Left cardiac atrium (tissue), 4 donors: ENCODE results near the gene KRT78. TPM values are rescaled to one million over a fixed set of nuclear protein-coding genes. Genes with fewer than 3 reads are reported as not detected.
A peak's percentile ranks its signal among the peaks of the same experiment; 100 is the strongest.

ENCODE experiments used
- ATAC-seq, 2 donors: fragments of 200-7000 bp; cut with Tn5 transposase; one replicate each; pipeline ENCODE4 v1.9.1; 2020; ENCODE audit warnings: mild to moderate bottlenecking in 2 of 2, moderate library complexity in 2 of 2
- DNase-seq: peaks from one replicate; pipeline ENCODE4 v3.0.0-alpha.2; 2020
- intact Hi-C, 2 donors: fragments of 100-400 bp; cut with DNase I; formaldehyde crosslinking; loops; one replicate each; pipeline versions ENCODE4 v1.14.1 to v1.15.1; 2022 to 2023
- total RNA-seq, 2 donors: library from RNA; stranded (reverse); fragmentation: NEBNext Ultra II Directional; extraction: Animal tissue kit (Norgen Biotek cat#: 25700); gene quantifications; one replicate each; pipeline ENCODE4 v1.2.1, GENCODE V29; 2021
- donor health status: DM: no; HTN: yes; CAD: no.
- donor health status: DM: no; HTN: yes; CAD: no; lungs with severe emphysema.
- donor health status: DM: yes; HTN: yes; CAD: no.
- donor health status: Dilated cardiomyopathy.

KRT78 gene
- total RNA-seq, 2 donors from 2014 or later: not detected

GRCh38 chr12:52847335-52848102 lies 1.3 kb downstream of the KRT78 start:
- intact Hi-C loops: no loop called here
- ATAC-seq (no peak), DNase-seq (no peak)

- intact Hi-C loops: no loop called here
- ATAC-seq: no peak
These were observed 2.3 kb downstream of the KRT78 start for GRCh38 chr12:52846356-52846970.

GRCh38 chr12:52845946-52846345 lies 2.8 kb downstream of the KRT78 start:
- DNase-seq: no peak
- intact Hi-C loops: no loop called here
- no peak for ATAC-seq

More at GRCh38 chr12:52846356-52846970, 2.3 kb downstream of the KRT78 start:
- DNase-seq: no peak

GRCh38 chr12:52844386-52844785 lies 4.4 kb downstream of the KRT78 start:
- intact Hi-C loops: no loop called here
- no peak for ATAC-seq
- DNase-seq: no peak

- no peak for ATAC-seq
- no peak for DNase-seq
- intact Hi-C loops: no loop called here
These were observed 9.2 kb downstream of the KRT78 start for GRCh38 chr12:52839436-52840105.

- DNase-seq (no peak), ATAC-seq (no peak)
- intact Hi-C loops: no loop called here
These were observed 10.0 kb downstream of the KRT78 start for GRCh38 chr12:52838609-52839435.

- DNase-seq (no peak), ATAC-seq (no peak)
- intact Hi-C loops: no loop called here
These were observed 10.8 kb downstream of the KRT78 start for GRCh38 chr12:52837781-52838608.

GRCh38 chr12:52837413-52837741 lies 11.4 kb downstream of the KRT78 start:
- DNase-seq (no peak), ATAC-seq (no peak)
- intact Hi-C loops: no loop called here

GRCh38 chr12:52836491-52837412 lies 12.0 kb downstream of the KRT78 start:
- DNase-seq (no peak), ATAC-seq (no peak)
- intact Hi-C loops: no loop called here

- peak in 1 of 2 donors; percentile 21 for ATAC-seq
- intact Hi-C loops: no loop called here
These were observed 12.7 kb downstream of the KRT78 start for GRCh38 chr12:52836042-52836466.

GRCh38 chr12:52835271-52836041 lies 13.3 kb downstream of the KRT78 start:
- DNase-seq (no peak), ATAC-seq (no peak)
- intact Hi-C loops: no loop called here

More at GRCh38 chr12:52836042-52836466, 12.7 kb downstream of the KRT78 start:
- no peak for DNase-seq

GRCh38 chr12:52834727-52835001 lies 14.1 kb downstream of the KRT78 start:
- intact Hi-C loops: no loop called here
- no peak for DNase-seq
- ATAC-seq: no peak

GRCh38 chr12:52833922-52834726 lies 14.7 kb downstream of the KRT78 start, which contains the start of gene KRT79:
Gene KRT79 (minus strand): TSS chr12:52834311. CDS start chr12:52834260, 51 bp downstream.
- no peak for ATAC-seq
- intact Hi-C loops: no loop called here
- DNase-seq: no peak

GRCh38 chr12:52832985-52833905 lies 15.5 kb downstream of the KRT78 start:
- intact Hi-C loops: no loop called here
- DNase-seq: no peak

GRCh38 chr12:52832451-52832850 lies 16.3 kb downstream of the KRT78 start:
- intact Hi-C loops: no loop called here
- DNase-seq (no peak), ATAC-seq (peak in 1 of 2 donors; percentile 41)

More at GRCh38 chr12:52832985-52833905, 15.5 kb downstream of the KRT78 start:
- no peak for ATAC-seq
